GM12878 (cell line): Measurements from ENCODE around the gene SSBP4. TPM values are rescaled to one million over a fixed set of nuclear protein-coding genes. Genes with fewer than 3 reads are reported as not detected.

Source experiments
- ATAC-seq: fragments of 200-7000 bp; cut with Tn5 transposase; 3 replicates; pipeline ENCODE4 v1.9.1; 2020; ENCODE audit warnings: mild to moderate bottlenecking, moderate library complexity
- BruUV-seq: library from RNA; stranded (reverse); fragments of 400-500 nt; replicated peaks from 2 replicates; lab custom pipeline; 2021; lab: Mats Ljungman, UMichigan
- CTCF ChIA-PET: fragments of 300-600 bp; sonication (Branson Sonifier 250); formaldehyde crosslinking; extraction: SDS; loops from one replicate; lab custom pipeline; 2021; ENCODE audit warnings: inconsistent platforms; lab: Yijun Ruan, JAX
- POLR2A ChIA-PET: fragments of 350-600 bp; formaldehyde crosslinking; extraction: SDS; loops from one replicate; lab custom pipeline; 2021; ENCODE audit warnings: inconsistent platforms; lab: Charles Lee
- RAD21 ChIA-PET: fragments of 300-600 bp; sonication (Branson Sonifier 250); formaldehyde crosslinking; loops from one replicate; lab custom pipeline; 2023; ENCODE audit warnings: antibody characterized with exemption; ENCODE audit not compliant: unreplicated experiment; lab: Charles Lee
- SMC1A ChIA-PET: fragments of 300-600 bp; sonication (Branson Sonifier 250); formaldehyde crosslinking; loops from one replicate; lab custom pipeline; 2023; ENCODE audit not compliant: unreplicated experiment, uncharacterized antibody; lab: Charles Lee
- DNase-seq: peaks from one replicate; pipeline ENCODE4 v3.0.0-alpha.2; 2011; ENCODE audit warnings: low read depth, low spot score
- FAIRE-seq: peaks from 3 replicates; lab custom pipeline; 2011; peaks lifted over from hg19 to GRCh38; lab: Jason Lieb, UNC
- H2AFZ ChIP-seq: 2 replicates; pipeline ENCODE4 v1.6.0; 2011; ENCODE audit warnings: low read depth, low read length, control low read depth; ENCODE audit not compliant: control insufficient read depth
- H3K27ac ChIP-seq: 2 replicates; pipeline ENCODE4 v1.5.1; 2011; ENCODE audit warnings: control low read depth; ENCODE audit not compliant: control insufficient read depth, insufficient read depth
- H3K27me3 ChIP-seq, 2 experiments: replicated peaks in 1 of 2; 2 replicates each; pipeline versions ENCODE4 v1.6.0 to v1.6.1; 2011; ENCODE audit warnings: low read length in 1 of 2; ENCODE audit not compliant: control insufficient read depth in 2 of 2, insufficient read depth in 2 of 2
- H3K36me3 ChIP-seq, 2 experiments: 2 replicates each; pipeline ENCODE4 v1.5.1; 2011; ENCODE audit warnings: low read length in 1 of 2; ENCODE audit not compliant: control insufficient read depth in 2 of 2, insufficient read depth in 2 of 2
- H3K4me1 ChIP-seq: 2 replicates; pipeline ENCODE4 v1.6.1; 2011; ENCODE audit warnings: mild to moderate bottlenecking, low read length, moderate library complexity, mixed read lengths; ENCODE audit not compliant: control insufficient read depth, insufficient read depth
- H3K4me2 ChIP-seq: 2 replicates; pipeline ENCODE4 v1.6.0; 2011; ENCODE audit warnings: control low read depth; ENCODE audit not compliant: control insufficient read depth, insufficient read depth
- H3K4me3 ChIP-seq: fragments of 200-600 bp; sonication (generic); 2 replicates; pipeline ENCODE4 v1.5.1; 2016
- H3K79me2 ChIP-seq: 2 replicates; pipeline ENCODE4 v1.6.0; 2011; ENCODE audit warnings: low read length; ENCODE audit not compliant: control insufficient read depth, insufficient read depth
- H3K9ac ChIP-seq: 2 replicates; pipeline ENCODE4 v1.8.0; 2011; ENCODE audit warnings: low read length, control low read depth, mixed read lengths; ENCODE audit not compliant: control insufficient read depth, insufficient read depth
- H3K9me3 ChIP-seq: replicated peaks from 3 replicates; pipeline ENCODE4 v1.5.1; 2011; ENCODE audit warnings: mild to moderate bottlenecking, low read length; ENCODE audit not compliant: control insufficient read depth, insufficient read depth
- H4K20me1 ChIP-seq: 2 replicates; pipeline ENCODE4 v1.6.0; 2011; ENCODE audit not compliant: control insufficient read depth, insufficient read depth
- E2F8 ChIP-seq: fragments of 450-650 bp; IDR thresholded peaks from 2 replicates; pipeline ENCODE4 v1.6.1; 2018; ENCODE audit warnings: mild to moderate bottlenecking, low read depth, moderate library complexity; ENCODE audit not compliant: partially characterized antibody
- FOXK2 ChIP-seq: fragments of 450-650 bp; IDR thresholded peaks from 2 replicates; pipeline ENCODE4 v1.6.1; 2017; ENCODE audit warnings: mild to moderate bottlenecking, moderate library complexity
- HDAC6 ChIP-seq: fragments of 200-600 bp; sonication (generic); IDR thresholded peaks from one replicate; pipeline ENCODE4 v1.8.0; 2017; ENCODE audit warnings: antibody characterized with exemption; ENCODE audit not compliant: unreplicated experiment
- IKZF1 ChIP-seq: fragments of 450-650 bp; conservative IDR thresholded peaks from 2 replicates; pipeline ENCODE4 v1.6.1; 2017; ENCODE audit warnings: antibody characterized with exemption, mild to moderate bottlenecking
- IKZF2 ChIP-seq, 2 experiments: fragments of 450-650 bp; IDR thresholded peaks; 2 replicates each; pipeline ENCODE4 v1.6.1; 2017; ENCODE audit warnings: mild to moderate bottlenecking in 2 of 2, moderate library complexity in 2 of 2
- MLLT1 ChIP-seq: fragments of 450-650 bp; IDR thresholded peaks from 2 replicates; pipeline ENCODE4 v1.6.1; 2016; ENCODE audit warnings: mild to moderate bottlenecking
- PAX8 ChIP-seq: fragments of 450-650 bp; IDR thresholded peaks from 2 replicates; pipeline ENCODE4 v1.6.1; 2017; ENCODE audit warnings: mild to moderate bottlenecking, moderate library complexity
- RB1 ChIP-seq: fragments of 450-650 bp; formaldehyde crosslinking; IDR thresholded peaks from 2 replicates; pipeline ENCODE4 v1.6.1; 2017; ENCODE audit warnings: mild to moderate bottlenecking, borderline replicate concordance
- SMAD5 ChIP-seq: IDR thresholded peaks from 2 replicates; pipeline ENCODE4 v1.6.1; 2016; ENCODE audit warnings: antibody characterized with exemption, low read depth
- SPI1 ChIP-seq: IDR thresholded peaks from 2 replicates; pipeline ENCODE4 v1.6.1; 2011; ENCODE audit warnings: low read depth, mild to moderate bottlenecking, low read length, moderate library complexity, borderline replicate concordance; ENCODE audit not compliant: insufficient read depth
- YY1 ChIP-seq: IDR thresholded peaks from 2 replicates; pipeline ENCODE4 v1.6.1; 2011; ENCODE audit warnings: low read depth, mild to moderate bottlenecking, low read length
- WGBS: methylation state at CpG from one replicate; pipeline ENCODE4 v1.1.6; 2016; ENCODE audit warnings: low lambda C conversion rate; ENCODE audit not compliant: insufficient replicate concordance, insufficient coverage; ENCODE audit errors: missing lambda C conversion rate; 5-methylcytosine and 5-hydroxymethylcytosine counted together
- in situ Hi-C: fragments of 300-500 bp; cut with MboI; formaldehyde crosslinking; loops from 9 replicates; pipeline ENCODE4 v1.14.3; 2018; ENCODE audit warnings: mixed read lengths
- intact Hi-C: fragments of 100-400 bp; cut with micrococcal nuclease; formaldehyde crosslinking; loops from one replicate; pipeline ENCODE4 v1.14.2; 2022; ENCODE audit not compliant: unreplicated experiment
- polyA plus RNA-seq, 11 experiments: library from polyadenylated mRNA; depleted of rRNA in 4 of 11; unstranded in 6 of 11; stranded (reverse) in 5 of 11; fragments of >200 nt; fragmentation: Nextera tagmentation in 4 of 11; fragmentation: Illumina TruSeq in 1 of 11; extraction: Ambion mirVana in 4 of 11; extraction: Trizol in 1 of 11; gene quantifications; 1 replicate in 1 of 11; 2 replicates in 10 of 11; pipeline versions ENCODE4 v1.2.1 to v1.2.3, GENCODE V29; 2011 to 2016; ENCODE audit warnings: inconsistent platforms in 2 of 11, missing spikeins in 2 of 11, low read depth in 1 of 11
- total RNA-seq, 4 experiments: library from RNA; depleted of rRNA in 3 of 4; stranded (reverse); fragments of >200 nt in 3 of 4; fragmentation: Illumina TruSeq in 1 of 4; extraction: Trizol in 1 of 4; gene quantifications; 2 replicates each; pipeline versions ENCODE4 v1.2.1 to v1.2.3, GENCODE V29; 2013 to 2021
- TF ChIP-seq, protein P1 (sequence below): IDR thresholded peaks from 2 replicates; pipeline ENCODE4 v1.6.1; 2011; ENCODE audit warnings: low read depth, low read length, improper control_type of control experiment, borderline replicate concordance

The SSBP4 gene
- total and polyA plus RNA-seq, 10 of the 15 experiments (the other 5 are each of a cell fraction or from before 2014, with no cell fraction given), result 0.37 to 150 (median 38.9) TPM

DNA sequence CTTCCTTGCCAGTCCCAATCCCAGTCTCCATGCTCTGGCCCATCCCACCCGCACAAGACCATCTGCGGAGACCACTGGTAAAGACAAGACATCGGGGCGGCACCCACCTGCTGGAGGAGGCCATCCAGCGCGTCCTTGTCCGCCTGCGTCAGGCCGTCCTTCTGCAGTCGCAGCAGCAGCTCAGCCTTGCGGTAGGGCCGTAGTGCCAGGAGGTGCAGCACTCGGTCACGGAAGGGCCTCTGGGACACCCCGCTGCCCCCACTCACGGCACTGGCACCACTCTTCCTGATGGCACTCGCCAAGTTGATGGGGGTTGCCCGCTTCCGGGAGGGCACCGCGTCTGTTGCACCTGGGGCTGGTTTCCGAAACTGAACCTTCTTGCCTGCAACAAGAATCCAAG is 42.3 kb downstream of the SSBP4 start:
- no TSS peak for BruUV-seq
- Histone ChIP-seq H2AFZ (no peak overlapping the region), H3K9ac (no peak overlapping the region), H3K79me2 (no peaks in the 10 kb centered on the region; the same call in 1 of the 2 replicates), H3K4me3 (no peak overlapping the region), H3K27ac (no peak overlapping the region), H3K4me1 (no peaks in the 10 kb centered on the region), H3K9me3 (no peaks in the 10 kb centered on the region), H3K27me3 (no peaks in the 10 kb centered on the region), H3K36me3 (peaks cover 19 to 49% of the 10 kb centered on the region in 2 experiments; a peak in 3 of 4 replicates), H4K20me1 (peaks cover 4% of the 10 kb centered on the region; the same call in 1 of the 2 replicates), H3K4me2 (no peak overlapping the region)
- RAD21 ChIA-PET, result interaction anchor here (1.4 kb wide), 1 partner anchor 10 kb away, joined by 6 read pairs; no protein-coding TSS in a partner anchor
- no peak for DNase-seq
- no peak for FAIRE-seq
- SMC1A ChIA-PET, result interaction anchor here (0.7 kb wide), 1 partner anchor 301 kb away, joined by 3 read pairs; no protein-coding TSS in a partner anchor
- POLR2A ChIA-PET, result no interaction called here
- ATAC-seq, result no peak
- 88% methylated on average over 22 of the region's 22 CpGs for WGBS
- intact Hi-C loops, result no loop called here
- CTCF ChIA-PET, result interaction anchor here (0.6 to 2.7 kb wide), 11 partner anchors 8 to 1062 kb away, joined by 3 to 12 read pairs (median 4); partner anchors contain the start of genes KXD1 and REX1BD
- in situ Hi-C loops, result loop anchor here (25.0 kb wide), 1 partner anchor 401 kb away; no protein-coding TSS in a partner anchor
- no peak for TF ChIP-seq IKZF1
- no peak for TF ChIP-seq MLLT1
- TF ChIP-seq FOXK2, result no peak
- no peak for TF ChIP-seq PAX8
- no peak for TF ChIP-seq SMAD5

GRCh38 chr19:18464646-18465045 is 45.4 kb downstream of the SSBP4 start:
- FAIRE-seq, result no peak
- SMC1A ChIA-PET, result interaction anchor here (1.1 kb wide), 1 partner anchor 14 kb away, joined by 4 read pairs; no protein-coding TSS in a partner anchor
- no peaks in the 10 kb centered on the region for H3K27me3 ChIP-seq
- no peak overlapping the region for H2AFZ ChIP-seq
- 59% methylated on average over 8 of the region's 8 CpGs for WGBS
- H3K4me3 ChIP-seq, result no peak overlapping the region
- H3K9me3 ChIP-seq, result no peaks in the 10 kb centered on the region
- H3K79me2 ChIP-seq, result no peaks in the 10 kb centered on the region; the same call in 1 of the 2 replicates
- H3K4me1 ChIP-seq, result no peaks in the 10 kb centered on the region
- no peak overlapping the region for H3K27ac ChIP-seq
- H3K36me3 ChIP-seq, result peaks cover 6 to 50% of the 10 kb centered on the region in 2 experiments; a peak in 3 of 4 replicates
- no peak overlapping the region for H3K4me2 ChIP-seq
- H4K20me1 ChIP-seq, result peaks cover 4% of the 10 kb centered on the region
- no peak for ATAC-seq
- RAD21 ChIA-PET, result no interaction called here
- intact Hi-C loops, result no loop called here
- no TSS peak for BruUV-seq
- POLR2A ChIA-PET, result no interaction called here
- no peak overlapping the region for H3K9ac ChIP-seq
- DNase-seq, result no peak
- in situ Hi-C loops, result loop anchor here (25.0 kb wide), 1 partner anchor 398 kb away; no protein-coding TSS in a partner anchor
- CTCF ChIA-PET, result interaction anchor here (1.0 to 1.8 kb wide), 2 partner anchors 24 to 76 kb away, joined by 3 read pairs; no protein-coding TSS in a partner anchor
- TF ChIP-seq SPI1, result no peak
- no peak for TF ChIP-seq HDAC6
- TF ChIP-seq IKZF2 (IDR thresholded peaks at IDR 0.05), result no peak
- no peak for TF ChIP-seq RB1
- no peak for TF ChIP-seq YY1
- TF ChIP-seq, protein P1, sequence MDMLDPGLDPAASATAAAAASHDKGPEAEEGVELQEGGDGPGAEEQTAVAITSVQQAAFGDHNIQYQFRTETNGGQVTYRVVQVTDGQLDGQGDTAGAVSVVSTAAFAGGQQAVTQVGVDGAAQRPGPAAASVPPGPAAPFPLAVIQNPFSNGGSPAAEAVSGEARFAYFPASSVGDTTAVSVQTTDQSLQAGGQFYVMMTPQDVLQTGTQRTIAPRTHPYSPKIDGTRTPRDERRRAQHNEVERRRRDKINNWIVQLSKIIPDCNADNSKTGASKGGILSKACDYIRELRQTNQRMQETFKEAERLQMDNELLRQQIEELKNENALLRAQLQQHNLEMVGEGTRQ, result no peak
- no peak for TF ChIP-seq E2F8
